ENCODE measurements around the gene NFKBIE. TPM values are rescaled to one million over a fixed set of nuclear protein-coding genes. Genes with fewer than 3 reads are reported as not detected.
A peak's percentile ranks its signal among the peaks of the same experiment; 100 is the strongest.

NFKBIE gene
- total RNA-seq, 4 donors from 2014 or later = 1.3 to 5.9 (median 2.8) TPM

DNA sequence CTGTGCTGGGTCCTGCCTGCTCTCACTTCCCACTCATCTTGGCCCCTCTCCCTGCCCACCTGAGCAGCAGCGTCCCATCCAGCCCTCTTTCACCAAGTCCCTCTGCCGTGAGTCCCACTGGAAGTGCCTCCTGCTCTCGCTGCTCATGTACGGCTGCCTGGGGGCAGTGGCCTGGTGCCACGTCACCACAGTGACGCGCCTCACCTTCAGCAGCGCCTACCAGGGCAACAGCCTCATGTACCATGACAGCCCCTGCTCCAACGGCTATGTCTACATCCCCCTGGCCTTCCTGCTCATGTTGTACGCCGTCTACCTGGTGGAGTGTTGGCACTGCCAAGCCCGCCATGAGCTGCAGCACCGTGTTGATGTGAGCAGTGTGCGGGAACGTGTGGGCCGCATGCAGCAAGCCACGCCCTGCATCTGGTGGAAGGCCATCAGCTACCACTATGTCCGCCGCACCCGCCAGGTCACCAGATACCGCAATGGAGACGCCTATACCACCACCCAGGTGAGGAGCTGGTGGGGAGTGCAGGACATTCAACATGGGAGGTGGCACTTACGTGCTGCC is 7.7 kb upstream of the NFKBIE start:
- intact Hi-C loops (cut with DNase I; ENCODE audit: low total_unique reads) = no loop called here
- H3K9me3 ChIP-seq = no peaks in the 10 kb centered on the region
- peaks cover 0 to 6% of the 10 kb centered on the region in 2 donors for H3K4me1 ChIP-seq
- no peak for TF ChIP-seq POLR2A (IDR thresholded peaks at IDR 0.05)
- TF ChIP-seq, protein P1, sequence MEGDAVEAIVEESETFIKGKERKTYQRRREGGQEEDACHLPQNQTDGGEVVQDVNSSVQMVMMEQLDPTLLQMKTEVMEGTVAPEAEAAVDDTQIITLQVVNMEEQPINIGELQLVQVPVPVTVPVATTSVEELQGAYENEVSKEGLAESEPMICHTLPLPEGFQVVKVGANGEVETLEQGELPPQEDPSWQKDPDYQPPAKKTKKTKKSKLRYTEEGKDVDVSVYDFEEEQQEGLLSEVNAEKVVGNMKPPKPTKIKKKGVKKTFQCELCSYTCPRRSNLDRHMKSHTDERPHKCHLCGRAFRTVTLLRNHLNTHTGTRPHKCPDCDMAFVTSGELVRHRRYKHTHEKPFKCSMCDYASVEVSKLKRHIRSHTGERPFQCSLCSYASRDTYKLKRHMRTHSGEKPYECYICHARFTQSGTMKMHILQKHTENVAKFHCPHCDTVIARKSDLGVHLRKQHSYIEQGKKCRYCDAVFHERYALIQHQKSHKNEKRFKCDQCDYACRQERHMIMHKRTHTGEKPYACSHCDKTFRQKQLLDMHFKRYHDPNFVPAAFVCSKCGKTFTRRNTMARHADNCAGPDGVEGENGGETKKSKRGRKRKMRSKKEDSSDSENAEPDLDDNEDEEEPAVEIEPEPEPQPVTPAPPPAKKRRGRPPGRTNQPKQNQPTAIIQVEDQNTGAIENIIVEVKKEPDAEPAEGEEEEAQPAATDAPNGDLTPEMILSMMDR (IDR thresholded peaks at IDR 0.05) = no peak
- H3K27me3 ChIP-seq = peaks cover 12 to 18% of the 10 kb centered on the region in 2 donors
- no peak overlapping the region for H3K27ac ChIP-seq
- no peak overlapping the region for H3K4me3 ChIP-seq
- H3K36me3 ChIP-seq = no peaks in the 10 kb centered on the region
- DNase-seq = no peak

DNA sequence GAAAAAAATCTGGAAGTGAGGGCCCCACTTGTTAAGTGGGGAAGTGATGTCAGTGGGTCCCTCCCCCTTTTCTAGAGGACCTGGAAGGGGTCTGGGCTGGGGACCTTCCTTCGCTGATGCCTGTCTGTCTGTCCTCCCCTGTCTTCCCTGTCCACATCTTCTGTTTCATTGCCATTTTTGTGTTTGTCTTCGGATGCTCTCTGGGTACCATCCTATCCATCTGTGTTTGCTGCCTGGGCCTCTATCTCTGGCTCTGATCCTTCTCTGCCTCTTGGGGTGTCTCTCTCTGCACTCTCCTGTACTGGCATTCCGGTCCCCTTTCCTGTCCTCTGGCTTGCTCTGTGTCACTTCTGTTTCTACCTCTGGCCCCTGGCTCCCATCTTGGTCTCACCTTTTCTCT is 7.2 kb upstream of the NFKBIE start:
- H3K27me3 ChIP-seq = peaks cover 12 to 18% of the 10 kb centered on the region in 2 donors

DNA sequence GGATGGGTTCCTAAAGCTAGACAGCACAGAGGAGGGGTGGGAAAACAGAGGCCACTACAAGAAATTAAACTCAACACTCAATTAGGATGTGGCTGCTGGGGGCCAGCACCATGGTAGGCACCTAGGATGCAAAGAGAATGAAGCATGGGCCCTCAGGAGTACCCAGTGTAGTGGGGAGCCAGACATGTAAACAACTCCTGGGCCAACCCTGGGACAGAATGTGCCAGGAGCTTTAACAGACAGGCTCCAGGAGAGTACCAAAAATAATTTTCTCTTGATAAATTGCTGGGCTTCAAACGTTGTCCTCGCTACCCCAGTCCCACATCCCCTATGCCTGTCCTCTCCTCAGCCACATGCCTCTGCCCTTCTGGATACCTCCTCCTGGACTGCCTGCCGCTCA is 6.6 kb upstream of the NFKBIE start:
- peaks cover 12 to 18% of the 10 kb centered on the region in 2 donors for H3K27me3 ChIP-seq
- intact Hi-C loops (cut with DNase I; ENCODE audit: low total_unique reads) = no loop called here
- peaks cover 0 to 6% of the 10 kb centered on the region in 2 donors for H3K4me1 ChIP-seq
- H3K27ac ChIP-seq = no peak overlapping the region
- no peaks in the 10 kb centered on the region for H3K36me3 ChIP-seq
- no peak overlapping the region for H3K4me3 ChIP-seq
- DNase-seq = no peak
- H3K9me3 ChIP-seq = no peaks in the 10 kb centered on the region
- TF ChIP-seq POLR2A (IDR thresholded peaks at IDR 0.05) = no peak
- TF ChIP-seq, protein P1 (IDR thresholded peaks at IDR 0.05) = no peak

More for the DNA sequence above, 7.2 kb upstream of the NFKBIE start:
- no peak for DNase-seq
- H3K4me3 ChIP-seq = no peak overlapping the region
- peaks cover 0 to 6% of the 10 kb centered on the region in 2 donors for H3K4me1 ChIP-seq
- no peak overlapping the region for H3K27ac ChIP-seq
- intact Hi-C loops (cut with DNase I; ENCODE audit: low total_unique reads) = no loop called here
- no peaks in the 10 kb centered on the region for H3K36me3 ChIP-seq
- H3K9me3 ChIP-seq = no peaks in the 10 kb centered on the region
- no peak for TF ChIP-seq POLR2A (IDR thresholded peaks at IDR 0.05)
- TF ChIP-seq, protein P1 (IDR thresholded peaks at IDR 0.05) = no peak

DNA sequence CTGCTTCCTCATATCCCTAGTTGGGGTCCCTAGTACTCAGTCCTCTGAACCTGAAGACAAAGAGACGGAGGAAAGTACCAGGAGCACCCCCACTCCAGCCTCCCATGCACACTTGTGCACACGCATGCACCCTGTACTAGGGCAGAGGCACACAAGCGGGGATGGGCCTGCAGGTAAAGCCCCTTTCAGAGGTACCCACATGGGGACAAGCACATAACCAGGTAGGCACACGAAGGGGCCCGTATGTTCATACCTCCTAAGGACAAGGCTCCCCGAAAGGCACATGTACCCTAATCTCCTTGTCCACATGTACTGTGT is 6.0 kb upstream of the NFKBIE start:
- H3K9me3 ChIP-seq = no peaks in the 10 kb centered on the region
- no peak for TF ChIP-seq POLR2A (IDR thresholded peaks at IDR 0.05)
- TF ChIP-seq, protein P1 (IDR thresholded peaks at IDR 0.05) = no peak
- no peak for DNase-seq
- peaks cover 12 to 16% of the 10 kb centered on the region in 2 donors for H3K27me3 ChIP-seq
- H3K36me3 ChIP-seq = no peaks in the 10 kb centered on the region
- H3K4me3 ChIP-seq = no peak overlapping the region
- intact Hi-C loops (cut with DNase I; ENCODE audit: low total_unique reads) = no loop called here
- H3K27ac ChIP-seq = no peak overlapping the region
- peaks cover 0 to 6% of the 10 kb centered on the region in 2 donors for H3K4me1 ChIP-seq

DNA sequence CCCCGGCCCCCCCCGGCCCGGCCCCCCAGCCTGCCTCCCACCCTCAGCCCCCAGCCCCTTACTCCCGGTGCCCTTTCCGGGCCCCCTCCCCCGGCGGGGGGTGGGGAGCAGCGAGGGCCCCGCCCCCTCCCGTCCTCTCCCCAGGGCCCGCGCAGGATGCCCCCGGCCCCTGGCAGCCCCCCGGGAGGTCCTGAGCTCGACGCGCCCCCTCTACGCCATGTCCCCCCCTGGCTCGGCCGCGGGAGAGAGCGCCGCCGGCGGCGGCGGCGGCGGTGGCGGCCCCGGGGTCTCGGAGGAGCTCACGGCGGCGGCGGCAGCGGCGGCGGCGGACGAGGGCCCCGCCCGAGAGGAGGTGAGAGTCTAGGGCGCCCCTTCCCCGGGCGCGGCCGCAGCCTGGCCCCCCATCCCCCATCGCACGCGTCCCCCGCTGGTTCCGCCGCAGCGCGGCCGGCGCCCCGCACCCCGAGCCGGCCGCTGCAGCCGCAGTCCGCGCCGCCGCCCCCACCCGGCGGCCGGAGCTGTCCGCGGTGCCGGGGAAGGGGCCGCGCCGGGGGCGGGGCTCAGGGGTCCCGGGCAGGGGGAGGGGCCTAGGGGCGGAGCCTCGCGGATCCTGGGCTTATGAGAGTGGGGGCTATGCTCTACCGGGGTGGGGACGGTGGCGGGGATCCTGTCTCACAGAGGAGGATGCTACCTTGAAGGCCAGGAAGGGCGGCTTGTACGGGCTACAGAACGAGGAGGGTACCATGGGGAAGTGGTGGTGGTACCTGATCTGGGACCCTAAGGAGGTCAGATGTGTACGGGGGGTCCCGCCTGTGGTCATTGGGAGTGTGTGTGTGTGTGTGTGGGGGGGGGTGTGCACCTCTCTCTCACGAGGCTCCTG is 5.4 kb upstream of the NFKBIE start:
- Histone ChIP-seq H3K9me3 (no peaks in the 10 kb centered on the region), H3K4me1 (peaks cover 0 to 6% of the 10 kb centered on the region in 2 donors), H3K27ac (no peak overlapping the region), H3K27me3 (peaks cover 12 to 13% of the 10 kb centered on the region in 2 donors), H3K36me3 (no peaks in the 10 kb centered on the region), H3K4me3 (peak overlapping the region; percentile 17 to 33)
- intact Hi-C loops (cut with DNase I; ENCODE audit: low total_unique reads) = no loop called here
- TF ChIP-seq, protein P1 (IDR thresholded peaks at IDR 0.05) = no peak
- no peak for TF ChIP-seq POLR2A (IDR thresholded peaks at IDR 0.05)
- no peak for DNase-seq

Measured in uterus (tissue), 4 donors.